ENCODE measurements around the gene S1PR3. TPM values are rescaled to one million over a fixed set of nuclear protein-coding genes. Genes with fewer than 3 reads are reported as not detected.

Gene S1PR3
- total RNA-seq, 1 donor from 2014 or later, result 2.9 TPM

DNA sequence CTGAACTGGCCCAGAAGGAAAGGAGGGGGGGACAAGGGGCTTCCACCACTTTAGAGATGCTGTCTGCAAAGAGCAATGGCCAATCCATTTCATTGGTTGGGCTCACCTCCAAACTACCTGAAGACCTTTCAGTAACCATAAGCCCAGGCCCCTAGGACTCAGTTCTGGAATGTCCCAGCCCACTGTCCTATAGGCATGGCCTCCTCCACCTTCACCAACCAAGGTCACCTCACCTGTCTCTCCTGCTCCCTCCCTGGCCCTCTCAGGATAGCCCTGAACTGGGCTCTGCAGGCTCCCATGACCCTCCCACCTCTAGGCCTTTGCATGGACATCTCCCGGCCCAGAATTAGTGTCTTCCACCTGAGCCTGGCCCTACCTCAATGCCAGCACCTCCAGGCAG lies 22.4 kb downstream of the S1PR3 start:
- no peak overlapping the region for H3K27ac Mint-ChIP-seq (ENCODE audit: unreplicated experiment)
- peaks cover 3% of the 10 kb centered on the region for H3K36me3 Mint-ChIP-seq (ENCODE audit: unreplicated experiment)
- no peaks in the 10 kb centered on the region for H3K9me3 Mint-ChIP-seq (ENCODE audit: unreplicated experiment)
- H3K4me3 Mint-ChIP-seq (ENCODE audit: unreplicated experiment), result no peak overlapping the region
- DNase-seq, result no peak
- peaks cover 3% of the 10 kb centered on the region for H3K4me1 Mint-ChIP-seq (ENCODE audit: low read depth, unreplicated experiment)
- TF ChIP-seq, protein P1, sequence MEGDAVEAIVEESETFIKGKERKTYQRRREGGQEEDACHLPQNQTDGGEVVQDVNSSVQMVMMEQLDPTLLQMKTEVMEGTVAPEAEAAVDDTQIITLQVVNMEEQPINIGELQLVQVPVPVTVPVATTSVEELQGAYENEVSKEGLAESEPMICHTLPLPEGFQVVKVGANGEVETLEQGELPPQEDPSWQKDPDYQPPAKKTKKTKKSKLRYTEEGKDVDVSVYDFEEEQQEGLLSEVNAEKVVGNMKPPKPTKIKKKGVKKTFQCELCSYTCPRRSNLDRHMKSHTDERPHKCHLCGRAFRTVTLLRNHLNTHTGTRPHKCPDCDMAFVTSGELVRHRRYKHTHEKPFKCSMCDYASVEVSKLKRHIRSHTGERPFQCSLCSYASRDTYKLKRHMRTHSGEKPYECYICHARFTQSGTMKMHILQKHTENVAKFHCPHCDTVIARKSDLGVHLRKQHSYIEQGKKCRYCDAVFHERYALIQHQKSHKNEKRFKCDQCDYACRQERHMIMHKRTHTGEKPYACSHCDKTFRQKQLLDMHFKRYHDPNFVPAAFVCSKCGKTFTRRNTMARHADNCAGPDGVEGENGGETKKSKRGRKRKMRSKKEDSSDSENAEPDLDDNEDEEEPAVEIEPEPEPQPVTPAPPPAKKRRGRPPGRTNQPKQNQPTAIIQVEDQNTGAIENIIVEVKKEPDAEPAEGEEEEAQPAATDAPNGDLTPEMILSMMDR (IDR thresholded peaks at IDR 0.05; ENCODE audit: partially characterized antibody, unreplicated experiment), result no peak
- H3K27me3 Mint-ChIP-seq (ENCODE audit: unreplicated experiment), result no peaks in the 10 kb centered on the region

GRCh38 chr9:89014153-89014552 lies 22.9 kb downstream of the S1PR3 start:
- Mint-ChIP-seq H3K27ac (ENCODE audit: unreplicated experiment) (no peak overlapping the region), H3K4me3 (ENCODE audit: unreplicated experiment) (no peak overlapping the region), H3K9me3 (ENCODE audit: unreplicated experiment) (no peaks in the 10 kb centered on the region), H3K4me1 (ENCODE audit: low read depth, unreplicated experiment) (no peaks in the 10 kb centered on the region), H3K36me3 (ENCODE audit: unreplicated experiment) (peaks cover 3% of the 10 kb centered on the region), H3K27me3 (ENCODE audit: unreplicated experiment) (no peaks in the 10 kb centered on the region)
- DNase-seq, result no peak
- TF ChIP-seq, protein P1 (IDR thresholded peaks at IDR 0.05; ENCODE audit: partially characterized antibody, unreplicated experiment), result no peak

DNA sequence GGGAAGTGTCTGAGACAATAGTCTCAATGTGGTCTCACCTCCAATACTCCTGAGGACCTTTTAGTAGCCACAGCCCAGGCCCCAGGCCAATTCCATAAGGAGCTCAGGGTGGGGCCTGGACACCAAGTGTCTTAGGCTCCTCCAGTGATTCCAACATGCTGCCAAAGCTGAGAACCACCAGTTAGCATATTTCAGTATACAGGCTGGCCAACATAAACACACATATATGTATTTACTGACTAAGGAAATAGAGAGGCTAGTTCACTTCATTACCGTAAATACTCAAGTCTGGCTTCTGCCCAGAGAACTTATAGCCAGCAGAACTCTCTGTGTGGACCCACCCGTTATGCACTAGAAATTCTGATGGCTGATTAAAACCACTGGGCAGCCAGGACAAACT lies 24.1 kb downstream of the S1PR3 start:
- Mint-ChIP-seq H3K4me1 (ENCODE audit: low read depth, unreplicated experiment) (no peaks in the 10 kb centered on the region), H3K36me3 (ENCODE audit: unreplicated experiment) (peaks cover 3% of the 10 kb centered on the region), H3K9me3 (ENCODE audit: unreplicated experiment) (no peaks in the 10 kb centered on the region), H3K27ac (ENCODE audit: unreplicated experiment) (no peak overlapping the region), H3K4me3 (ENCODE audit: unreplicated experiment) (no peak overlapping the region), H3K27me3 (ENCODE audit: unreplicated experiment) (no peaks in the 10 kb centered on the region)
- TF ChIP-seq, protein P1 (IDR thresholded peaks at IDR 0.05; ENCODE audit: partially characterized antibody, unreplicated experiment), result no peak
- DNase-seq, result no peak

GRCh38 chr9:89020754-89021153 lies 29.5 kb downstream of the S1PR3 start:
- no peak overlapping the region for H3K4me3 Mint-ChIP-seq (ENCODE audit: unreplicated experiment)
- TF ChIP-seq, protein P1 (IDR thresholded peaks at IDR 0.05; ENCODE audit: partially characterized antibody, unreplicated experiment), result no peak
- no peak overlapping the region for H3K27ac Mint-ChIP-seq (ENCODE audit: unreplicated experiment)
- peaks cover 3% of the 10 kb centered on the region for H3K36me3 Mint-ChIP-seq (ENCODE audit: unreplicated experiment)
- no peaks in the 10 kb centered on the region for H3K27me3 Mint-ChIP-seq (ENCODE audit: unreplicated experiment)
- no peak for DNase-seq
- no peaks in the 10 kb centered on the region for H3K9me3 Mint-ChIP-seq (ENCODE audit: unreplicated experiment)
- H3K4me1 Mint-ChIP-seq (ENCODE audit: low read depth, unreplicated experiment), result no peaks in the 10 kb centered on the region

DNA sequence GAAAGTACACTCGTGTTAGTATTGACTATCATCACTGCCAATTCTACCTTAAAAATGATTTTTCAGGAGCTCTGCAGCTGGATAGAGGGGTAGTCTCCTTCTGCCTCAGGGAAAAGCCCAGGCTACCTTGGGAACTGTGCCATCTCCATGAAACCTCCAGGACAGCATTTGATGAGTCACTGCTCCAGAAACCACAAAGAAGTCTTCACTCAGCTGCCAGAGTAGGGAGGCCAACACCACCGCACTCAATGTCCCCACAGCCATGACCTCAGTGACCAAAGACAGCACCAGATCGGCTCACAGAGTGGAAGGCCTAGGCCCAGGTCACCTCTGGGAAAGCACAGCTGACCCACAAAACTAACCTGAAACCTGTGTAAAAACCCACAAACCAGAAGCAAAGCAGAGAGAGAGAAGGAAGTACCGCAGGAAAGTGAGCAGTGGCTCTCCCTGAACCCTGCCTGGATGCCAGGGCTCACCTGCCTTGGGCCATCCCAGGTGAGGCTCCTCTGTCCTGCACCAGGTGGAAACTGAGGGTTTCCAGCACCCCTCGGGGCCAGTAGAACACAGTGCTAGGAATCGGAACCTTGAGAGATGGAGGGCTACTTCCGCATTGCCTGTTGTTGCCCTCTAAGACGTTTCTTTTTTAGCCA lies 30.0 kb downstream of the S1PR3 start:
- Mint-ChIP-seq H3K4me3 (ENCODE audit: unreplicated experiment) (no peak overlapping the region), H3K27me3 (ENCODE audit: unreplicated experiment) (no peaks in the 10 kb centered on the region), H3K9me3 (ENCODE audit: unreplicated experiment) (no peaks in the 10 kb centered on the region), H3K4me1 (ENCODE audit: low read depth, unreplicated experiment) (no peaks in the 10 kb centered on the region), H3K36me3 (ENCODE audit: unreplicated experiment) (peaks cover 3% of the 10 kb centered on the region), H3K27ac (ENCODE audit: unreplicated experiment) (no peak overlapping the region)
- DNase-seq, result no peak
- TF ChIP-seq, protein P1 (IDR thresholded peaks at IDR 0.05; ENCODE audit: partially characterized antibody, unreplicated experiment), result no peak
